NCI-H774 (cell line): ENCODE measurements around the gene FBXL17.

Source experiments
- DNase-seq: peaks from one replicate; lab custom pipeline; 2025; lab: John Stamatoyannopoulos, UW

The FBXL17 gene

GRCh38 chr5:108093186-108093585 is 288.7 kb downstream of the FBXL17 start:
- DNase-seq: no peak

GRCh38 chr5:108090946-108091345 is 291.0 kb downstream of the FBXL17 start:
- no peak for DNase-seq

DNA sequence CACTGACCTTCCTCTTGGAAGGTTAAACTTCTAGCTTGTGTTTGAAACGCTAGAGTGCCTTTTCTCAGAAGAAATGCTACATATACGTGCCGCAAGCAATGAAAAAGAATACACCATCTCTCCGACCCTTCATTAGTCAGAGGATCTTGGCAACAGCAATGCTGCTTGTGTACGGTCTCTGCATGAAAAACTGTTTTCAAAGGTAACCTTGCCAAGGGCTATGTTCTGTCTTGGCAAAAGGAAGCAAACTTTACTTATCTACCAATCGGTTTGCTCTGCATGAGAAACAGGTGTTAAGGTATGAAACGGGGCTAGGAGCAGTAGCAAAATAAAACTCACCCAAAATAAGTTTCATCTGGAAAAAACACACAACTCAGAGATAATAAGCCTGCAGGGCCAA is 297.8 kb downstream of the FBXL17 start:
- DNase-seq: no peak

DNA sequence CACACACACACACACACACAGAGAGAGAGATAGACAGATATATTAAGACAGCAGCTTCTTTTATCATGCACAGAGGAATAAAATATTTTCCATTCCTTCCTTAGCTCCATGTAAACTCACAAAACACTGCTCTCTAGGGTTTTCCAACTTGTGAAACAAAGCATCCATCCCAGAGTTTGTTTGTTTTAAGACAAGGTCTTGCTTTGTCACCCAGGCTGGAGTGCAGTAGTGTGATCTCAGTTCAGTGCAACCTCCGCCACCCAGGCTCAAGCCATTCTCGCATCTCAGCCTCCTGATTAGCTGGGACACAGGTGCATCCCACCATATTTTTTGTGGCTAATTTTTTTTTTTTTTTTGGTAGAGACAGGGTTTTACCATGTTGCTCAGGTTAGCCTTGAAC is 298.7 kb downstream of the FBXL17 start:
- DNase-seq: no peak

DNA sequence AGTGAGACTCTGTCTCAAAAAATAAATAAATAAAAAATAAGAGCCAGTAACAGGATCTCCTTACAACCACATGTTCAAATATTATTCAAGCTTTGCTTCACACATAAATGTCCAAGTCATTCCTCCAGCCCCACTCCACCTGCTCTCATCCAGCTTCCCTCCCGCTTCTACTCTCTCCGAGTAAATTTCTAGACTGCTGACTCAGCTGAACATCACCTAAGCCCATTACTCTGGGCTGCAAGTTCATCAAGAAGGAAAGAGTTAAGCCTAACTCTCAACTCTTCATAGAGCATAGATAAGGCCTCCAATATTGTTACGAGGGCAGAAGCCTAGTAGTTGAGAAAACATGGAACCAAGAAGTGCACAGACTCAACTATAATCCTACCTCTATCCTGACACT is 300.2 kb downstream of the FBXL17 start:
- DNase-seq: no peak

- no peak for DNase-seq
These were observed 302.1 kb downstream of the FBXL17 start for GRCh38 chr5:108079753-108080152.

DNA sequence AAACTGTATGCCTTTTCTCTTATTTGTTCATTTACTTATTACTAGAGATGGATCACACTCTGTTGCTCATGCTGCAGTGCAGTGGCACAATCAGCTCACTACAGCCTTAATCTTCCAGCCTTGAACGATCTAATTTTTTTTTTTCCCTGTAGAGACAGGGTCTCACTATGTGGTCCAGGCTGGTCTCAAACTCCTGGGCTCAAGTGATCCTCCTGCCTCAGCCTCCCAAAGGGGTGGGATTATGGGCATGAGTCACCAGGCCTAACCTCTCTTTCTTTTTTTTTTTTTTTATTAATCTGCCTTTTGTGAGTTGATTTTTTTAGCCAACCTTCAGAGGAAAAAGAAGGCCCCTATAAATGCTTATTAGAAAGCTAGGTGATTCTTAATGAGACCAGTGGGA is 303.0 kb downstream of the FBXL17 start:
- DNase-seq: no peak

DNA sequence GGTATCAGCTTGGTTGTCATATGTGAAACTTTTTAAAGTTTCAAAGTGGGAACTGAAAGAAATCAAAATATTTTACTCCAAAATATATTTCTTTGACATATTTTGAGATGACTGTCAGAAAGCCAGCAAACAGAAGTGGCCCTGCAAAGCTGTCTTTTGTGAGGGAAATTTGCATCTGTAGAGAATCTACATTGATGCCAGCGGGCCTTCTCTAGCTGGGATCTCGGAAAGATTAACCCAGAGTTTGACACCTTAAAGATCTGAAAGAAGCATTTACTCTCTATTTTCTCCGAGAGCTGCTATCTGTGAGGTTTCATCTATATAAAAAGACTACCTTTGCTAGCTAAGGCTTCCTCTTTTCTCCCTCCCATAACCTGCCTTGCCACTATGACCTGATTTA is 303.6 kb downstream of the FBXL17 start:
- no peak for DNase-seq

- DNase-seq: no peak
These were observed 307.3 kb downstream of the FBXL17 start for GRCh38 chr5:108074626-108075025.

DNA sequence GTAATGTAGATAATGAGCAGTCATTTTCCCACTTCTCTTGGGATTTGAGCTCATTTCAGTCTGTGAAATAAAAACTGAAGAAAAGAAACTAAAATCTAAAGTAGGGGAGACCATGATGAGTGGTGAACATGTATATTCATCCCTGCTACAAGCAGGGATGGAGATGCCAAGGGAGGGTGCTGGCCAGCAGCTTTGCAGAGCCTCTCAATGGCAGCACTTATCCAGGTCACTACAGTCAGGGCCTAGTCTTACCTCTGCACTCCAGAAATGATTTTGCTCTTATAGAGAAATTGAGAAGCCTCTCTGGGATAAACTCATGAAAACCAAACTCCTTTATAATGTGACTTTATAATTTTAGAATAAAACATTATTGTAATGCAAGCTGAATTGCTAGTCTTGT is 317.6 kb downstream of the FBXL17 start:
- no peak for DNase-seq

- no peak for DNase-seq
These were observed 320.0 kb downstream of the FBXL17 start for GRCh38 chr5:108061941-108062340.

DNA sequence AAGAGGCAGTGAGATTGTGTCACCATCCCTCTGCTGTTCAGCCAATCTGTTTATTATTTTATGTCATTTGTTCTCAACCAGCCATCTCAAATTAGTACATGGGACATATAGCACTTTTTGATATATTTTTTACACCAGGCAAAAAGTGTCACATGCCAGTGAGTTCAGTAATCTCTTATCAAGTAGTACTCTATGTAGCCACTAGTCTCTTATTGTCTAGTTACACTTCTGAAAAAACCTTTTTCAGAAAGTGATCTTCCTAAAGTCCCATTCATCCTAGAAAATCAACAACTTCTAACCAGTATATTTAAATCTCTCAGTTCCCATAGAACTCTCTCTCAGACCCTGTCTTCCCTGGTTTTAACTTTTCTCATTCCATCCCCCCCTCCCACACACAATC is 321.6 kb downstream of the FBXL17 start:
- DNase-seq: no peak

DNA sequence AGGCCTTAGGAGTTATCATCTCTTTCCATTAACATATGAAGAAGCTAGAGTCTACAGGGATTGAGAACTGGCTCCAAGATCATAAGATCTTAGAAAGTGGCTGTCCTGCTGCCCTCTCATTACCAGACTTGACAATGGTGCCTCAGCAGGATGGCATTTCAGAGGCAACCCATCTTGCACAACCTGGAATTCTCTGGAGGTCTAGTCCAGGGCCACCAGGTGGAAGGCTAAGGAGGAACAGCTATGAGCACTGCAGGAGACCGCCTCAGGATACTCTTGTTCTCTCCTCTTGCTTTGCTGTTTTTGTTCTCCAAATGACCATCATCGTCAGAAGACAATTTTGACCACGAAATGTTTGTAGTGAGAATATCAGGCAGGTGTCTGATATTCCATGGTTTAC is 322.6 kb downstream of the FBXL17 start:
- DNase-seq: no peak

DNA sequence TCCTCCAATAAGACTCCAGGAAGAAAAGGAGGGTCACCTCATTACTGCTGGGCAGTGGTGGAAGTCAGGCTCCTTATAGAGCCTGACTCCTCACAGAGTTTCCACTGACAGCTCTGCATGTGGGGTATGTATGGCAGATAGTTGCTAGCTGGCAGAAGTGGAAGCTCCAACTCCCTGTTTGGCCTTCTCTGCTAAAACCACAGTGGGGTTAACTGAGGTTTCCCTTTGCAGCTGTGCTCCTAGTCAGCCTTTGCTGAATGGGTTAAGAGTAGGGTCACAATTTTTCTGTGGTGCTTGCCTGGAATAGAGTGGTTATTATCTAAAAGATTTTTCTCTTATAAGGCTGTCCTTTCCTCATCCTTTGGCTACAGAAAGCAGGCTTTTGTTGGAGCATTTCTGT is 327.5 kb downstream of the FBXL17 start:
- DNase-seq: no peak

DNA sequence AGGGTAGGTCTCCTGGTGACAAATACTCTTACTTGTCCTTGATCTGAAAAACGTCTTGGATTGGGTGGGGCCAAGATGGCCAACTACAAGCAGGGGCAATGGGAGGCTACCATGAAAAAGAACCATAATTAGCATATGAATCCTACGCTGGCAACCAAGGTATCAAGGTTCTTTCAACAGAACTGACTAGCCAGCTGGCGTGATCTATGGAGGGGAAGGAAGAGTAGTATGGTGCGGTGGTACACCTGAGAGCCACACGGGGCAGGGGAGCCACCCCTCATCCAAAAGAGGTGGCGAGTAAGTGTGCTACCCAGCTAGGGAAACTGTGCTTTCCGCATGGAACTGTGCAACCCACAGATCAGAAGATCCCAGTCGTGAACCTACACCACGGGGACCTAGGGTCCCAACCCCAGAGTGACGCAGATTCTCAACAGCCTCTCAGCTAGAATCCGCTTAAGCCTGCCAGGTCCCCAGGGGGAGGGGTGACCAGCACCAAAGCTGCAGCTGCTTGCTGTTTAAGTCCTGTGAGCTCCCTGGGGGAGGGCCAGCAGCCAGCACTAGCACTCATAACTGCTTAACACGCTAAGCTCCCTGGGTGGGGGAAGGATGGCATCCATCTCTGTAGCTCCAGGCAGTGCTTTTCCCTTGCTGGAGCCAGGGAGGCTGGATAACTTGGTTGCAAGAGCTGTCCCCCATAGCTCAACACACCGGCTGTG is 334.8 kb downstream of the FBXL17 start:
- no peak for DNase-seq

GRCh38 chr5:108036482-108036881 is 345.4 kb downstream of the FBXL17 start:
- no peak for DNase-seq

DNA sequence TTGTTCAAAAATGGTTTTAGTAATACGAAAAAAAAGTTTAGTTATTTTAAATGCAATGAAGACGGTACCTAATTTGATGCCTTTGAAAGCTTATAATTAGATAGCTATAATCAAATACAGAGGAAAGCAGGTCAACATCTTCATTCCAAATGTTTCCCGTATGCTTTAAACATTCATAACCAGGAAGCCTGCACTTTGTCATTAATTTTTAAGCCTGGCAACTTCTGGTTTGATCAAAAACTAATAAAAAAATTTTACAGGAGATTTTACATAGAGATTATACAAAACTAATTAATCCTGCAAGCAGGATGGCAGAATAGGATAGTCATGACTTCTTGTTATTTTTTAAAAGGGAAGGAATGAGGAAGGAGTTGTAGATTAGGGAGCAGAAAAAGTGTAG is 353.0 kb downstream of the FBXL17 start:
- no peak for DNase-seq

- no peak for DNase-seq
These were observed 353.5 kb downstream of the FBXL17 start for GRCh38 chr5:108028412-108028811.

- DNase-seq: no peak
These were observed 355.9 kb downstream of the FBXL17 start for GRCh38 chr5:108025957-108026356.

GRCh38 chr5:108024986-108025385 is 356.9 kb downstream of the FBXL17 start:
- DNase-seq: no peak

- DNase-seq: no peak
These were observed 365.8 kb downstream of the FBXL17 start for GRCh38 chr5:108016101-108016500.

- DNase-seq: no peak
These were observed 375.1 kb downstream of the FBXL17 start for GRCh38 chr5:108006791-108007190.

- DNase-seq: no peak
These were observed 378.7 kb downstream of the FBXL17 start for GRCh38 chr5:108003178-108003577.

DNA sequence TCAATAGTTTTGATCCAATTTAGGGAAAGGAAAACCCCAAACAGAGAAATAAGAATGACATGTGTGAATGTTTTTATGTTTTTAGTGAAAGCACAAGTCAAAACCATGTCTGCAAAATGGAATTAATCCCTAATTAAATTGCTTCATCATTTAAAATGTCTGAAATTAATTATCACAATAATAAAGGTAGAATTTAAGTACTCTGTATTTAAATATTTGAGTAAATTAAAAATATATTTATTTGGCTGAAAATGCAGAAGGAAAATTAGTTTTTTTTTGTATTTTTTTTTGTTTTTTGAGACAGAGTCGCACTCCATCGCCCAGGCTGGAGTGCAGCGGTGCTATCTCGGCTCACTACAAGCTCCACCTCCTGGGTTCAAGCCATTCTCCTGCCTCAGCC is 380.7 kb downstream of the FBXL17 start:
- DNase-seq: no peak
